Muscle of leg (tissue), 16 donors: ENCODE data around the gene FBXL20. TPM values are rescaled to one million over a fixed set of nuclear protein-coding genes. Genes with fewer than 3 reads are reported as not detected.
A peak's percentile ranks its signal among the peaks of the same experiment; 100 is the strongest.
"Not testable (repeated sequence)": the region's sequence is repeated elsewhere in the genome, so short reads cannot be mapped to it uniquely, and the experiment has no call there.

ENCODE experiments used
- DNase-seq: peaks from one replicate; pipeline ENCODE4 v3.0.0; 2013
- H3K27ac ChIP-seq: one replicate; pipeline ENCODE4 v1.5.1; 2013; ENCODE audit warnings: mild to moderate bottlenecking, low read length, control low read depth
- H3K27me3 ChIP-seq: one replicate; pipeline ENCODE4 v1.6.1; 2013; ENCODE audit warnings: low read length; ENCODE audit not compliant: control insufficient read depth, insufficient read depth
- H3K36me3 ChIP-seq: one replicate; pipeline ENCODE4 v1.6.1; 2013; ENCODE audit warnings: low read length; ENCODE audit not compliant: control insufficient read depth, insufficient read depth
- H3K4me1 ChIP-seq: one replicate; pipeline ENCODE4 v1.6.1; 2013; ENCODE audit warnings: low read length; ENCODE audit not compliant: control insufficient read depth, insufficient read depth
- H3K4me3 ChIP-seq: one replicate; pipeline ENCODE4 v1.5.1; 2013; ENCODE audit warnings: low read length, control low read depth
- H3K9me3 ChIP-seq: replicated peaks from 2 replicates; pipeline ENCODE4 v1.6.1; 2013; ENCODE audit warnings: low read depth, low read length; ENCODE audit not compliant: control insufficient read depth
- WGBS: methylation state at CpG from one replicate; pipeline ENCODE4 v1.1.5; 2013; ENCODE audit warnings: missing lambda C conversion rate; ENCODE audit not compliant: insufficient coverage; 5-methylcytosine and 5-hydroxymethylcytosine counted together
- long read RNA-seq, 11 donors: transcript quantifications; one replicate each; lab custom pipeline, GENCODE V29; 2026
- polyA plus RNA-seq, 8 donors: library from polyadenylated mRNA; unstranded; fragments of 120-200 nt; gene quantifications; one replicate each; pipeline versions ENCODE4 v1.2.1 to v1.2.3, GENCODE V29; 2013; ENCODE audit warnings: inconsistent platforms in 1 of 8, low replicate concordance in 1 of 8; ENCODE audit not compliant: insufficient read length in 8 of 8, insufficient read depth in 1 of 8
- total RNA-seq: library from RNA; stranded (reverse); fragments of 120-200 nt; gene quantifications from one replicate; pipeline ENCODE4 v1.2.4, GENCODE V29; 2013

Gene FBXL20
- total RNA-seq = 8.1 TPM
- 1 to 10 TPM; 5.0 to 7.2 (median 5.9) TPM for polyA plus RNA-seq
- long read RNA-seq, donor 1 = 0 reads
- long read RNA-seq, donor 2 = 0 reads
- long read RNA-seq, donor 3, full-length matches to known transcripts = 1 of 1 reads
- long read RNA-seq, donor 3, partial matches to known transcripts = 0 of 1 reads
- long read RNA-seq, donor 3, other reads (novel, unspliced or antisense) = 0 of 1 reads
- long read RNA-seq, donor 4, full-length matches to known transcripts = 1 of 1 reads
- long read RNA-seq, donor 4, partial matches to known transcripts = 0 of 1 reads
- long read RNA-seq, donor 4, other reads (novel, unspliced or antisense) = 0 of 1 reads
- long read RNA-seq, donor 5 = 0 reads
- long read RNA-seq, donor 6, partial matches to known transcripts = 0 of 1 reads
- long read RNA-seq, donor 6, other reads (novel, unspliced or antisense) = 0 of 1 reads
- long read RNA-seq, donor 7, full-length matches to known transcripts = 2 of 2 reads
- long read RNA-seq, donor 7, partial matches to known transcripts = 0 of 2 reads
- long read RNA-seq, donor 7, other reads (novel, unspliced or antisense) = 0 of 2 reads
- long read RNA-seq, donor 8, full-length matches to known transcripts = 3 of 3 reads
- long read RNA-seq, donor 8, partial matches to known transcripts = 0 of 3 reads
- long read RNA-seq, donor 8, other reads (novel, unspliced or antisense) = 0 of 3 reads
- long read RNA-seq, donor 9 = 0 reads
- long read RNA-seq, donor 10, partial matches to known transcripts = 5 of 5 reads
- long read RNA-seq, donor 10, other reads (novel, unspliced or antisense) = 0 of 5 reads
- long read RNA-seq, donor 11 = 0 reads

- Histone ChIP-seq H3K27me3 (no peaks in the 10 kb centered on the region), H3K4me1 (peaks cover 7% of the 10 kb centered on the region), H3K4me3 (peak within 1 kb of the TSS; percentile 92), H3K27ac (peak within 1 kb of the TSS; percentile 85), H3K36me3 (peaks cover 14% of the 10 kb centered on the region), H3K9me3 (no peaks in the 10 kb centered on the region)
- DNase-seq = peak; percentile 98
- WGBS = under 1% methylated on average over 53 of the region's 86 CpGs
Measured at GRCh38 chr17:39401412-39402243, at the start of gene FBXL20. TSS of gene FBXL20 (minus strand) at chr17:39401626. CDS start at chr17:39401402, 224 bp downstream.

- Histone ChIP-seq H3K4me1 (peaks cover 11% of the 10 kb centered on the region), H3K27ac (peak within 1 kb of the TSS; percentile 93), H3K36me3 (peaks cover 10% of the 10 kb centered on the region), H3K4me3 (peak within 1 kb of the TSS; percentile 91), H3K27me3 (no peaks in the 10 kb centered on the region), H3K9me3 (no peaks in the 10 kb centered on the region)
- DNase-seq = peak; percentile 99
- WGBS = under 1% methylated on average over 32 of the region's 37 CpGs
Measured at GRCh38 chr17:39450847-39451581, 49.6 kb upstream of the FBXL20 start, which contains the start of gene MED1. TSS of gene MED1 (minus strand) at chr17:39451263. CDS start at chr17:39451062, 201 bp downstream.

GRCh38 chr17:39450051-39450450, 48.6 kb upstream of the FBXL20 start:
- Histone ChIP-seq H3K36me3 (peaks cover 18% of the 10 kb centered on the region), H3K9me3 (no peaks in the 10 kb centered on the region), H3K27ac (no peak overlapping the region), H3K4me1 (peaks cover 11% of the 10 kb centered on the region), H3K4me3 (peak overlapping the region; percentile 91), H3K27me3 (no peaks in the 10 kb centered on the region)
- DNase-seq = no peak
- 86% methylated on average over 9 of the region's 13 CpGs for WGBS

- Histone ChIP-seq H3K9me3 (no peaks in the 10 kb centered on the region), H3K27me3 (no peaks in the 10 kb centered on the region), H3K27ac (no peak overlapping the region), H3K4me3 (no peak overlapping the region), H3K4me1 (peaks cover 11% of the 10 kb centered on the region), H3K36me3 (peaks cover 23% of the 10 kb centered on the region)
- no peak for DNase-seq
- WGBS = 90% methylated on average over 2 of the region's 5 CpGs
Measured at GRCh38 chr17:39447561-39447960, 46.1 kb upstream of the FBXL20 start.

GRCh38 chr17:39443326-39443725, 41.9 kb upstream of the FBXL20 start:
- peaks cover 47% of the 10 kb centered on the region for H3K36me3 ChIP-seq
- H3K4me1 ChIP-seq = no peaks in the 10 kb centered on the region
- no peak overlapping the region for H3K4me3 ChIP-seq
- no peaks in the 10 kb centered on the region for H3K9me3 ChIP-seq
- no peak overlapping the region for H3K27ac ChIP-seq
- no peak for DNase-seq
- H3K27me3 ChIP-seq = no peaks in the 10 kb centered on the region

- H3K36me3 ChIP-seq = peaks cover 44% of the 10 kb centered on the region
- WGBS = 100% methylated on average over 2 of the region's 2 CpGs
- H3K4me1 ChIP-seq, H3K27ac ChIP-seq, DNase-seq, H3K27me3 ChIP-seq, H3K4me3 ChIP-seq, H3K9me3 ChIP-seq: not testable (repeated sequence)
Measured at GRCh38 chr17:39439868-39440267, 38.4 kb upstream of the FBXL20 start.

GRCh38 chr17:39429600-39429999, 28.2 kb upstream of the FBXL20 start:
- H3K4me1 ChIP-seq = no peaks in the 10 kb centered on the region
- H3K27ac ChIP-seq = no peak overlapping the region
- DNase-seq = no peak
- WGBS = no CpG with 5 or more reads among the region's 4 CpGs
- no peaks in the 10 kb centered on the region for H3K27me3 ChIP-seq
- H3K9me3 ChIP-seq = no peaks in the 10 kb centered on the region
- no peak overlapping the region for H3K4me3 ChIP-seq
- peaks cover 60% of the 10 kb centered on the region for H3K36me3 ChIP-seq

GRCh38 chr17:39416141-39416540, 14.7 kb upstream of the FBXL20 start:
- H3K9me3 ChIP-seq = no peaks in the 10 kb centered on the region
- H3K36me3 ChIP-seq = peaks cover 69% of the 10 kb centered on the region
- no peaks in the 10 kb centered on the region for H3K4me1 ChIP-seq
- no CpG with 5 or more reads among the region's 1 CpG for WGBS
- H3K4me3 ChIP-seq = no peak overlapping the region
- H3K27ac ChIP-seq = no peak overlapping the region
- H3K27me3 ChIP-seq = no peaks in the 10 kb centered on the region
- no peak for DNase-seq

- Histone ChIP-seq H3K9me3 (no peaks in the 10 kb centered on the region), H3K4me3 (no peak overlapping the region)
- WGBS = 96% methylated on average over 12 of the region's 13 CpGs
Measured at GRCh38 chr17:39410279-39410678, 8.9 kb upstream of the FBXL20 start.

More at GRCh38 chr17:39410279-39410678, 8.9 kb upstream of the FBXL20 start:
- Histone ChIP-seq H3K36me3 (peaks cover 84% of the 10 kb centered on the region), H3K4me1 (no peaks in the 10 kb centered on the region), H3K27ac (no peak overlapping the region), H3K27me3 (no peaks in the 10 kb centered on the region)
- no peak for DNase-seq
